Activated naive CD4-positive, alpha-beta T cell treated with anti-CD3 and anti-CD28 coated beads, Interleukin-2, amount 50 U/mL, for 16 hours (primary cell): Measurements from ENCODE around the gene MN1.

Source experiments
- DNase-seq: peaks from one replicate; pipeline ENCODE4 v3.0.0-alpha.2; 2020

The MN1 gene

GRCh38 chr22:27825174-27825573 is 23.6 kb upstream of the MN1 start:
- no peak for DNase-seq

DNA sequence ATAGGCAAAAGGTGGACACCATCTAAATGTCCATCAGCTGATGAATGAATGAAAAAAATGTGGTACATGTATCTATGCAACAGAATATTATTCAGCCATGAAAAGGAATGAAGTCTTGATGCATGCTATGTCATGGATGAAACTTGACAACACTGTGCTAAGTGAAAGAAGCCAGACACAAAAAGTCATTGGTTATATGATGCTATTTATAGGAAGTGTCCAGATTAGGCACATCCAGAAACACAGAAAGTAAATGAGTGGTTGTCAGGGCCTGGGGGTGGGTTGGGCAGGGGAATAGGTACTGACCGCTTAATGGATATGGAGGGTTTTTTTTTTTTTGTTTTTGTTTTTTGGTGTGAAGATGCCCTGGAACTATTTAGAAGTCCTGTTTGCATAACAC is 21.7 kb upstream of the MN1 start:
- no peak for DNase-seq

DNA sequence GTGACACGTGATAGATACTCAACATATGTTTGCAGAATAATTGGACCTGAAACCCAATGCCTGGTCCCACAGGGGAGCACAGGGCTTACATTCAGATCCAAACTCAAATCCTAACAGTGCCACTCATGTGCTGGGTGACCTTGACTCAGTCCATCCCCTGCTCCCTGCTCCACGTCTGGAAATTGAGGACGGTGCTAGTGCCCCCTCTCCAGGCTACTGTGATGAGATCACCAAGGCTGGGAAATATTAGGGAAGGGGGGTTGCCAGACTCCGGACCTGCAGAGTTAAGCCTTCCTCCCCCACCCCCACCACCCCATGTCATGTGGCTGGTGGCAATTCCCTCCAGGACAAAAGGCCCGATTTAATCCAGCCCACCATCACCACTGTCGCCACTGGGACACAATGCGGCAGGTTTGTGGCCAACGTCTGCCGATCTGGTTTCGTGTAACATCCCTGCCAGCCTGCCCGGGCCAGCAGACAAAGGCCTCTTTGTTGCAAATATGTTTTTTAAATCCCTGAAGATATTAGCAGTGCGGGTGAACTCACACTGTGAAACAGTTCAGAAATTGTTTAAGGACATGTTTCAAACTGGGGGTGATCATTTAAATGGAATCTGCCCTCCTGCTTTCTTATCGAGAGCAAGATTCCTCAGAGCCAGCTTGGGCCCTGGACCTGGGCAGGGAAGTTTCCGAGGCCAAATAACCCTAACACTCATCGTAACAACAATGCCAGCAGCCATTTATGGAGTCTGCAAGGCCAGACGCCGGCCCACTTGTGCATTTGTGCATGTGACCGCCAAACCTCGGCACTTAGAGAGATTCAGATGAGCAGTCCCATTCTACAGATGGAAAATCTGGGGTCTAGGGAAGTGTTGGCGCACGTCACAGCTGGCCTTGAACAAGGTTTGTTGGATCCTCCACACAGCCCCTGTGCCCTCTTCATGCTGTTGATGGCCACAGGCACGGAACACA is 19.6 kb upstream of the MN1 start:
- DNase-seq = no peak

DNA sequence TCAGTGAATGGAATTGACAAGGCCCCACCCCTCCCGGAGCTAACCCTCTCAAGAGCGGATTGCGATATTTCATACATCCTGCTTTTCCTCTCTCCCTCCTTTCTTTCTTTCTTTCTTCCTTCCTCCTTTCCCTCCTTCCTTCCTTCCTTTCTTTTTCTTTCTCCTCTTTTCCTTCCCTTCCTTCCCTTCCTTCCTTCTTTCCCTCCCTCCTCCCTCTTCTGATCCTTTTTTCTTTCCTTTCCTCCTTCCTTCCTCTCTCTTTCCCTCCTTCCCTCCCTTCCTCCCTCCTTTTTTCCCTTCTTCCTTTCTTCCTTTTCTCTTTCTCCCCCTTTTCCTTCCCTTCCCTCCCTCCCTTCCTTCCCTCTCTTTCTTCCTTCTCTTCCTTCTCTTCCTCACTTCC is 15.0 kb upstream of the MN1 start:
- no peak for DNase-seq

GRCh38 chr22:27815826-27816530 is 14.4 kb upstream of the MN1 start:
- DNase-seq = no peak

DNA sequence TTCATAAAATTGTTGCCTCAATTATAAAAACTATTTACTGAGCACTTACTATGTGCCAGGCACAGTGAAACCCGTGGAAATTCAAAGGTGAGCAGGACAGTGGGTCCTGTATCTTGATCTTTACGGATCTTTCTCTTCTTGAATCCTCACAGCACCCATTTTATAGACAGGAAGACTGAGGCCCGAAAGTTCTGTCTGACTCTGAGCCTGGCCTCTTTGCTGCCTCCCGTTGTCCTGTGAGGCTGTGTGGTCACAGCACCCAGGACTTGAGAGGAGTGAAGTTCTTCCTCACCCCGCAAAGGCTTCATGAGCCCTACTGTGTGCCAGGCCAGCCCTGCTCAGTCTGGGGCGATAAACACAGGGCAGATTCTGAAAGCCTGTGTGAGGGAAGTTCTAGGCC is 13.4 kb upstream of the MN1 start:
- no peak for DNase-seq

DNA sequence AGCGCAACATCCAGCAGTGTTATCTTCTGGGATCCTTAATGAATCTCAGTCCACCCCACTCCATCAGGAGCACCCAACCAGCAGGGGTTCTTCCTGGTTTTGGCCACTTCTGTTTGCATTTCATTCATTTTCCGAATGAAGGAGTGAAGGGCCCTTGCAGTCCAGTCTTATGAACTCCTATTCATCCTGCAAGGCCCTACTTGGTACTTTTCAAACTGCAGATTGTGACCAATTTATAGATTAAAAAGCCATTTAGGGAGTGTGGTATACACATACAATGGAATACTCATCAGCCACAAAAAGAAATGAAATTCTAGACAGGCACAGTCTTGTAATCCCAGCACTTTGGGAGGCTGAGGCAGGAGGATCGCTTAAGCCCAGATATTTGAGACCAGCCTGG is 10.2 kb upstream of the MN1 start:
- no peak for DNase-seq

DNA sequence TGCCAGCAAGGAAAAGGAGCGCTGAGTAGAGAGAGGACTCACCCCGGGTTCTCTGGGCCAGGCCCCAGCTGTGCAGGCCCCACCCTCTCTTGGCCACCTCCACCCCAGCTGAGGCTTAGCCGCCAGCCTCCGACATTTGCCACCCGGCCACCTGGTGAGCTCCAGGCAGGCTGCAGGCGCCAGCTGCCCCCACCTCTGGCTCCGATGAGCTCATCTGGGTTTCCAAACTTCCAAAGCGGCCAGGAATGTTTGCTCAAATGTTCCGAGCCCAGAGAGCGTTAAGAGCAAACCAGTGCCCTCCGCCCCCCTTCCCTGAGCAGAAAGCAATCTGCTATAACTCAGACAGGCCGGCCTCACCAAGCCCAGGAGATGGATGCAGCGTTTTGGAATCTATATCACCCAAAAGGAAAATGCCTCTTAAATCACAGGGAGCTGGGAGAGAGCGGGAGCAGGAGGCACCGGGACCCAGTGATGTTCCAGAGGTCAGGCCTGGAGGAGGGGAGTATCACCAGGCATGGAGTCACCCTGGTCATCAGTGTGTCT is 9.1 kb upstream of the MN1 start:
- DNase-seq = no peak

DNA sequence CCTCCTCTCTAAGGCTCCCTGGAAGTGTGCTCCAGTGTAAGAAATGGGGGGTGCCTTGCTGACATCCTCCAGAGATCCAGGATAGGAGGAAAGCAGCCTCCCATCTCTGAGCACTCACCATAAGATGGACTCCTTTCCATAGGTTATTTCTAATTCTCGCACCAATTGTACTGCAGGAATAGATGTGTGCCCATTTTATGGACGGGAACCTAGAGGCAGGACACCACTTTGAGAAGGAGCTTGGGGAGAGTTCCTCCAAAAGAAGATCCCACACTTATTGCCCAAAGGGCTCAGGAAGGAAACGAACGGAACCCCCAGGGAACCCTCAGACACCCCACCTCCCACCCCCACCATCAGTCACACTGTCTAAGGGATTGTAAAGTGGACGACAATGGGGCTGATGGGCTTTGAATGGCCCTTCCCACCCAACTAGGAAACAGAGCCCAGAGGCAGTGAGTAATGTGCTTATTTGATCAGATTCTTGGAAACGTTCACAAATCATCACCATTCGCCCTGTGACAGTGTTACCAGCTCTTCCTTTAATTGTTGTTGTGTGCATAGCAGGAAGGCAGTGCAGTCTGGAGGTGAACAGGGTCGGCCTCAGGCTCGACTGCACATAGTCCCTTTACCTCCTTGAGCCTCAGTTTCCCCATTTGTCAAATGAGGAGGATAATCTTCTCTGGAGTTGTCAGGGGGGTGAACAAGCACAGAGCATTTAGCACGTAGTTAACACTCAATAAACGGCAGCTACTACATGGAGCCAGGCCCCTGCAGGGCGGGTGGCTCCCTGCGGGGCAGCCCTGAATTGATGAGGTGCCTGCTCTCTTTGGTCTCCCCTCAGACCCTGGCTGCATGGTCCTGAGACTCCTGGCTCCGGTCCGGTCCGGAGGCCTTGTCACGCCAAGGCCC is 8.4 kb upstream of the MN1 start:
- DNase-seq = no peak

DNA sequence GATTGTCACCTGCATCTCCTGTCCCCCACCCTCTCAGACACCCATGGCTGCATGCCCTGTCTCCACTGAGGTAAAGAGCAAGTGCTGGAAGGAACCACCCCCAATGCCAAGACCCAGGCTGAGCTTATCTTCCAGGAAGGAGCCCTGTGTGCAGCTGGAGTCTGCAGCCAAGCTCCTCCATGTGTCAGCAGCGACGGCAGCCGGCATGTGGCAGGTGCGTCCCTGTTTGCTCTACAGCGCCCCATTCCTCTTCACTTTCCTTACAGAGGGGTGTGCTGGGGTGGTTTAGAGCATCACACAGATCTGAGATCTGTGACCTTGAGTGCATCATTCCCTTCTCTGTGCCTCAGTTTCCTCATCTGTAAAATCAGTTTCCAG is 7.7 kb upstream of the MN1 start:
- DNase-seq = no peak

- no peak for DNase-seq
Measured at GRCh38 chr22:27808451-27809225, 7.1 kb upstream of the MN1 start.

GRCh38 chr22:27805841-27806240 is 4.3 kb upstream of the MN1 start:
- DNase-seq = no peak

GRCh38 chr22:27804470-27805297 is 3.1 kb upstream of the MN1 start:
- DNase-seq = peak; percentile 60

- DNase-seq = no peak
Measured at GRCh38 chr22:27803841-27804415, 2.4 kb upstream of the MN1 start.

- DNase-seq = no peak
Measured at GRCh38 chr22:27802346-27803073, 954 bp upstream of the MN1 start.

- peak; percentile 47 for DNase-seq
Measured at GRCh38 chr22:27801202-27801615, 347 bp downstream of the MN1 start.

DNA sequence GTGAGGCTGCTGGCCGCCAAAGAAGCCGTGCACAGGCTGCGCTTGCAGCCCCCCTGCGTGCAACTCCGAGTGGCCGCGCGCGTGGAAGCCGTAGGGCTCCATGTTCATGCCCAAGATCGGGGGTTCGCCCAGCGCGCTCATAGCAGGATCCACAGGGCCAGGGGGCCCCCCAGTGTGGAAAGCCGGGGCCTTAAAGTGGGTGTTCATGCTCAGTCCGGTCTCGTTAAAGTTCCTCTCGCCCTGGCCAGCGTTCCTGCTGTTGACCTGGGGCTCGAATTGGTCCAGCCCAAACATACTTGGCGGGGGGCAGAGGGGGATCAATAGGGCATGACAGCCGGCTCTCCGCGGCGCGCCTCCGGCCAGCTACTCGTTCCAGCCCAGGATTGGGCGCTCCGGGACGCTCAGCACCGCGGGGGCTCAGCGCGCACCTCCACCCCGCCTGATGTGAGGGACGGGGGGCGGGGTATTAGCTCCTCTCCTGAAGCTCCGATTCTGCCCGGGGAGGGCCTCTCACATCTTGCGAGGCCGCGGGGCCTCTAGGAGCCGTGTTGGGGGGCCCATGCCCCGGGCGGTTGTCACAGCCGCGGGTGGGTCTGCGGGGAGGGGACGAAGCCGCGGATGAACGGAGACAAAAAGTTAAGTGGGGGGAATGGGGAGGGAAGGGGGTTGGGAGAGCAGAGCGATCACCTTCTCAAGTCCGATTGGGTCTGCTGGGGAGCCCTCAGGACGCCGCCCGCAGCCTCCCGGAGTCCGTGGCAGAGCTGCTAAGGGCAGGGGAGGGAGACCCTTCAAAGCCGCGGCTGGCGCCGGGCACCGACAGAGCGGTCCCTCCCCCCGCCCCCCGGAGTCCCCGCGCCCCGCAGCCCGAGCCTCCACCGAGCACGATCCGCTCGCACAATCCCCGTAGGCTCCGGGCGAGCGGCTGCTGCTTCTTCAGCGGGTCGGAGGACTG is 1.0 kb downstream of the MN1 start:
- DNase-seq = peak; percentile 14

DNA sequence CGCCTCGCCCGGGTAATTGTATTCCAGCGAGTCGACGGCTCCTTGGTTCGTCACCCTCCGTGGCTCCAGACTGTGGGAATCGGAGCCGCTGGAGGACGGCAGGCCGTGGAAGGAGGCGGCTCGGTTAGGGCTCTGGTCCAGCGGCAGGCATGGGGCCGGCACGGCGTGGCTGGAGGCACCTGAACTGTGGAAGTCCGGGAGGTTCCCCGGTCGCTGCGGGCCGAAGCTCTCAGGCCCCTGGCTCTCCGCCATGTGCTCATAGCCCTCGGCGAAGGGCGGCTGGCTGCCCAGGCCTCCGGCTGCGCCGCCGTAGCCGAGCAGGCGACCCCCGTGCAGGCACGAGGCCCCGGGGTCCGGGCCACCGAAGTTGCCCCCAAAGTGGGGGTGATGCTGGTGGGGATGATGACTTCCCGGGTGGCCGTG is 1.7 kb downstream of the MN1 start:
- no peak for DNase-seq
